ENCODE results near the gene RPS6KB1.
A peak's percentile ranks its signal among the peaks of the same experiment; 100 is the strongest.
"Not testable (repeated sequence)": the region's sequence is repeated elsewhere in the genome, so short reads cannot be mapped to it uniquely, and the experiment has no call there.

RPS6KB1 gene

GRCh38 chr17:59892924-59893675, at the start of gene RPS6KB1, which contains the start of gene TUBD1:
Gene RPS6KB1 (plus strand): TSS chr17:59893121. CDS start chr17:59893185, 64 bp downstream.
Gene TUBD1 (minus strand): TSS chr17:59892943. CDS start chr17:59891002, 1,941 bp downstream.
- peak; percentile 95 for DNase-seq

GRCh38 chr17:59844884-59845594, 47.9 kb upstream of the RPS6KB1 start:
- DNase-seq: no peak

- no peak for DNase-seq
Measured at GRCh38 chr17:59845595-59846393, 47.1 kb upstream of the RPS6KB1 start.

- DNase-seq: no peak
Measured at GRCh38 chr17:59846394-59847165, 46.3 kb upstream of the RPS6KB1 start.

- DNase-seq: no peak
Measured at GRCh38 chr17:59848385-59848668, 44.6 kb upstream of the RPS6KB1 start.

GRCh38 chr17:59848778-59849177, 44.1 kb upstream of the RPS6KB1 start:
- DNase-seq: no peak

GRCh38 chr17:59850311-59850710, 42.6 kb upstream of the RPS6KB1 start:
- not testable (repeated sequence) for DNase-seq

GRCh38 chr17:59851439-59852375, 41.2 kb upstream of the RPS6KB1 start:
- no peak for DNase-seq

- DNase-seq: not testable (repeated sequence)
Measured at GRCh38 chr17:59852847-59853167, 40.1 kb upstream of the RPS6KB1 start.

- no peak for DNase-seq
Measured at GRCh38 chr17:59853168-59853918, 39.6 kb upstream of the RPS6KB1 start.

GRCh38 chr17:59853919-59854729, 38.8 kb upstream of the RPS6KB1 start:
- not testable (repeated sequence) for DNase-seq

- no peak for DNase-seq
Measured at GRCh38 chr17:59856859-59857794, 35.8 kb upstream of the RPS6KB1 start.

GRCh38 chr17:59858167-59858816, 34.6 kb upstream of the RPS6KB1 start:
- DNase-seq: no peak

GRCh38 chr17:59858932-59859331, 34.0 kb upstream of the RPS6KB1 start:
- no peak for DNase-seq

GRCh38 chr17:59859444-59860025, 33.4 kb upstream of the RPS6KB1 start:
- DNase-seq: no peak

GRCh38 chr17:59863616-59864015, 29.3 kb upstream of the RPS6KB1 start:
- DNase-seq: no peak

- no peak for DNase-seq
Measured at GRCh38 chr17:59869941-59870218, 23.0 kb upstream of the RPS6KB1 start.

- no peak for DNase-seq
Measured at GRCh38 chr17:59870482-59870881, 22.4 kb upstream of the RPS6KB1 start.
